IMR-90 (cell line): ENCODE data around the gene D2HGDH. TPM values are rescaled to one million over a fixed set of nuclear protein-coding genes. Genes with fewer than 3 reads are reported as not detected.

Source experiments
- ATAC-seq: fragments of 200-7000 bp; cut with Tn5 transposase; 2 replicates; pipeline ENCODE4 v1.9.1; 2020; ENCODE audit warnings: low read depth, mild to moderate bottlenecking, moderate library complexity
- BruUV-seq: library from RNA; stranded (reverse); fragments of 400-500 nt; replicated peaks from 2 replicates; lab custom pipeline; 2021; lab: Mats Ljungman, UMichigan
- CTCF ChIA-PET: fragments of 300-600 bp; formaldehyde crosslinking; extraction: SDS; loops from one replicate; lab custom pipeline; 2021; ENCODE audit warnings: antibody characterized with exemption; lab: Yijun Ruan, JAX
- POLR2A ChIA-PET: fragments of 300-600 bp; sonication (Branson Sonifier 250); formaldehyde crosslinking; loops from one replicate; lab custom pipeline; 2022; ENCODE audit warnings: antibody characterized with exemption; ENCODE audit not compliant: unreplicated experiment; lab: Charles Lee
- DNase-seq: peaks from one replicate; pipeline ENCODE4 v3.0.0; 2013
- H2AFZ ChIP-seq: replicated peaks from 2 replicates; pipeline ENCODE3; 2013; ENCODE audit warnings: low read length, mild to moderate bottlenecking; ENCODE audit not compliant: poor library complexity
- H2AK5ac ChIP-seq: 2 replicates; pipeline ENCODE4 v1.6.1; 2013; ENCODE audit warnings: low read depth, low read length, inconsistent platforms
- H2AK9ac ChIP-seq: replicated peaks from 2 replicates; pipeline ENCODE3; 2013; ENCODE audit warnings: mild to moderate bottlenecking, low read depth, low read length, moderate library complexity; ENCODE audit not compliant: poor library complexity
- H2BK120ac ChIP-seq: 2 replicates; pipeline ENCODE4 v1.6.1; 2013; ENCODE audit warnings: low read depth, low read length, inconsistent platforms
- H2BK15ac ChIP-seq: 3 replicates; pipeline ENCODE4 v1.6.1; 2013; ENCODE audit warnings: low read depth, low read length, inconsistent platforms
- H2BK20ac ChIP-seq: 2 replicates; pipeline ENCODE4 v1.6.1; 2013; ENCODE audit warnings: low read depth, mild to moderate bottlenecking, inconsistent platforms, low read length, moderate library complexity
- H2BK5ac ChIP-seq: 2 replicates; pipeline ENCODE4 v1.6.1; 2013; ENCODE audit warnings: mild to moderate bottlenecking, low read depth, low read length, inconsistent platforms; ENCODE audit not compliant: poor library complexity, severe bottlenecking
- H3K14ac ChIP-seq: replicated peaks from 2 replicates; pipeline ENCODE4 v1.6.1; 2013; ENCODE audit warnings: low read depth, low read length, inconsistent platforms
- H3K18ac ChIP-seq: 2 replicates; pipeline ENCODE4 v1.6.1; 2013; ENCODE audit warnings: low read depth, low read length, control low read depth
- H3K23ac ChIP-seq: 2 replicates; pipeline ENCODE4 v1.6.1; 2013; ENCODE audit warnings: low read depth, low read length, inconsistent platforms
- H3K27ac ChIP-seq: 2 replicates; pipeline ENCODE4 v1.5.1; 2013; ENCODE audit warnings: mild to moderate bottlenecking, control low read depth, low read length; ENCODE audit not compliant: insufficient read depth
- H3K27me3 ChIP-seq: 2 replicates; pipeline ENCODE4 v1.6.1; 2013; ENCODE audit warnings: low read length; ENCODE audit not compliant: control insufficient read depth, insufficient read depth
- H3K36me3 ChIP-seq: 2 replicates; pipeline ENCODE4 v1.6.1; 2013; ENCODE audit warnings: low read length, mixed read lengths; ENCODE audit not compliant: control insufficient read depth, insufficient read depth
- H3K4ac ChIP-seq: 2 replicates; pipeline ENCODE4 v1.6.1; 2013; ENCODE audit warnings: low read depth, low read length, inconsistent platforms
- H3K4me1 ChIP-seq: 2 replicates; pipeline ENCODE4 v1.6.1; 2013; ENCODE audit warnings: low read length, mixed read lengths; ENCODE audit not compliant: control insufficient read depth, insufficient read depth
- H3K4me2 ChIP-seq: 2 replicates; pipeline ENCODE4 v1.6.1; 2013; ENCODE audit warnings: low read depth, mild to moderate bottlenecking, control low read depth, low read length, moderate library complexity
- H3K4me3 ChIP-seq: 2 replicates; pipeline ENCODE4 v1.5.1; 2013; ENCODE audit warnings: low read depth, mild to moderate bottlenecking, control low read depth, low read length, moderate library complexity; ENCODE audit not compliant: insufficient read depth
- H3K56ac ChIP-seq: 2 replicates; pipeline ENCODE4 v1.6.1; 2013; ENCODE audit warnings: low read length, inconsistent platforms; ENCODE audit not compliant: insufficient read depth; ENCODE audit errors: extremely low read depth
- H3K79me1 ChIP-seq, 2 experiments: 2 replicates each; pipeline ENCODE4 v1.6.1; 2013; ENCODE audit warnings: low read length in 2 of 2, inconsistent platforms in 1 of 2, low read depth in 1 of 2
- H3K9ac ChIP-seq: 2 replicates; pipeline ENCODE4 v1.6.1; 2013; ENCODE audit warnings: low read depth, low read length, control low read depth
- H3K9me1 ChIP-seq: 2 replicates; pipeline ENCODE4 v1.6.1; 2013; ENCODE audit warnings: low read length, inconsistent platforms; ENCODE audit not compliant: insufficient read depth
- H3K9me3 ChIP-seq: 2 replicates; pipeline ENCODE4 v1.6.1; 2013; ENCODE audit warnings: low read length; ENCODE audit not compliant: control insufficient read depth, insufficient read depth
- H4K20me1 ChIP-seq: 2 replicates; pipeline ENCODE4 v1.6.1; 2013; ENCODE audit warnings: low read length, inconsistent platforms; ENCODE audit not compliant: insufficient read depth
- H4K5ac ChIP-seq: 2 replicates; pipeline ENCODE4 v1.6.1; 2013; ENCODE audit warnings: mild to moderate bottlenecking, low read depth, low read length, control low read depth
- H4K8ac ChIP-seq, 2 experiments: 2 replicates each; pipeline ENCODE4 v1.6.1; 2013; ENCODE audit warnings: low read depth in 2 of 2, low read length in 2 of 2, control low read depth in 1 of 2, inconsistent platforms in 1 of 2
- H4K91ac ChIP-seq: 2 replicates; pipeline ENCODE4 v1.6.1; 2013; ENCODE audit warnings: low read depth, low read length, inconsistent platforms; ENCODE audit not compliant: insufficient read depth
- BHLHE40 ChIP-seq: fragments of 150-350 bp; IDR thresholded peaks from 2 replicates; pipeline ENCODE4 v1.6.1; 2016; ENCODE audit warnings: mild to moderate bottlenecking, low read depth, low read length
- CHD1 ChIP-seq: IDR thresholded peaks from 2 replicates; pipeline ENCODE4 v1.6.1; 2012; ENCODE audit warnings: low read depth, low read length, improper control_type of control experiment
- CTCF ChIP-seq: conservative IDR thresholded peaks from 2 replicates; pipeline ENCODE4 v1.5.1; 2012; ENCODE audit warnings: mild to moderate bottlenecking, low read depth, low read length, improper control_type of control experiment
- ELK1 ChIP-seq: fragments of 150-350 bp; IDR thresholded peaks from 2 replicates; pipeline ENCODE4 v1.6.1; 2016; ENCODE audit warnings: low read depth, mild to moderate bottlenecking, low read length, moderate library complexity, borderline replicate concordance
- FOS ChIP-seq: fragments of 150-350 bp; IDR thresholded peaks from 2 replicates; pipeline ENCODE4 v1.6.1; 2016; ENCODE audit warnings: low read depth, low read length
- MAFK ChIP-seq: IDR thresholded peaks from 2 replicates; pipeline ENCODE4 v1.6.1; 2012; ENCODE audit warnings: low read depth, low read length, improper control_type of control experiment
- MAZ ChIP-seq: IDR thresholded peaks from 2 replicates; pipeline ENCODE4 v1.6.1; 2012; ENCODE audit warnings: low read depth, mild to moderate bottlenecking, low read length, improper control_type of control experiment, moderate library complexity, borderline replicate concordance
- MXI1 ChIP-seq: IDR thresholded peaks from 2 replicates; pipeline ENCODE4 v1.6.1; 2012; ENCODE audit warnings: low read depth, mild to moderate bottlenecking, low read length, moderate library complexity, borderline replicate concordance
- NFE2L2 ChIP-seq: fragments of 150-350 bp; IDR thresholded peaks from 2 replicates; pipeline ENCODE4 v1.6.1; 2016; ENCODE audit warnings: low read depth, mild to moderate bottlenecking, low read length
- POLR2A ChIP-seq: IDR thresholded peaks from 2 replicates; pipeline ENCODE4 v1.6.1; 2012; ENCODE audit warnings: mild to moderate bottlenecking, low read depth, low read length
- RAD21 ChIP-seq: IDR thresholded peaks from 2 replicates; pipeline ENCODE4 v1.6.1; 2012; ENCODE audit warnings: low read length, improper control_type of control experiment
- RCOR1 ChIP-seq: IDR thresholded peaks from 2 replicates; pipeline ENCODE4 v1.6.1; 2012; ENCODE audit warnings: mild to moderate bottlenecking, low read length, improper control_type of control experiment; ENCODE audit not compliant: insufficient replicate concordance
- RFX5 ChIP-seq: IDR thresholded peaks from 2 replicates; pipeline ENCODE4 v1.8.0; 2012; ENCODE audit warnings: low read depth, mild to moderate bottlenecking, low read length, moderate library complexity
- USF2 ChIP-seq: fragments of 150-350 bp; IDR thresholded peaks from 2 replicates; pipeline ENCODE4 v1.6.1; 2017; ENCODE audit warnings: mild to moderate bottlenecking, antibody characterized with exemption, low read length, low read depth
- WGBS, 2 experiments: methylation state at CpG; one replicate each; pipeline versions ENCODE4 v1.1.5 to v1.1.7; 2013; ENCODE audit warnings: missing lambda C conversion rate in 2 of 2; ENCODE audit not compliant: insufficient read length in 1 of 2; ENCODE audit errors: extremely low coverage in 2 of 2; 5-methylcytosine and 5-hydroxymethylcytosine counted together
- dilution Hi-C: fragments of 300-500 bp; cut with HindIII; formaldehyde crosslinking; loops from one replicate; pipeline ENCODE4 v1.14.3; 2018; ENCODE audit warnings: low sequenced_read_pairs; ENCODE audit not compliant: unreplicated experiment
- in situ Hi-C: fragments of 300-500 bp; cut with MboI; formaldehyde crosslinking; loops from 3 replicates; pipeline ENCODE4 v1.14.3; 2019; ENCODE audit warnings: low sequenced_read_pairs, inconsistent platforms, mixed read lengths
- intact Hi-C: fragments of 100-400 bp; cut with micrococcal nuclease; formaldehyde crosslinking; loops from 2 replicates; pipeline ENCODE4 v1.10.0; 2022
- polyA plus RNA-seq, 3 experiments: library from polyadenylated mRNA; depleted of rRNA; stranded (reverse); fragments of >200 nt; gene quantifications; 2 replicates each; pipeline ENCODE4 v1.2.3, GENCODE V29; 2012; ENCODE audit warnings: low replicate concordance in 1 of 3
- total RNA-seq: library from RNA; depleted of rRNA; stranded (reverse); fragments of >200 nt; gene quantifications from 2 replicates; pipeline ENCODE4 v1.2.3, GENCODE V29; 2012

D2HGDH gene
- total and polyA plus RNA-seq, 2 of the 4 experiments (the other 2 are of a cell fraction): 6.3 to 22.1 TPM

- H2BK15ac ChIP-seq: no peak overlapping the region
- WGBS, 2 experiments: 65% methylated on average over 2 of the region's 6 CpGs; no CpG with 5 or more reads in 1 of the 2 experiments
- H3K18ac ChIP-seq: no peak overlapping the region
- peaks cover 38 to 68% of the 10 kb centered on the region in 2 experiments for H3K79me1 ChIP-seq
- H3K4ac ChIP-seq: no peak overlapping the region
- no peak overlapping the region for H2BK20ac ChIP-seq
- H3K23ac ChIP-seq: peak overlapping the region; percentile 47
- no peak overlapping the region for H2BK5ac ChIP-seq
- H3K4me2 ChIP-seq: no peak overlapping the region
- H2AK5ac ChIP-seq: no peak overlapping the region
- no peak overlapping the region for H4K8ac ChIP-seq
- CTCF ChIA-PET: no interaction called here
- peaks cover 29% of the 10 kb centered on the region for H3K36me3 ChIP-seq
- H3K56ac ChIP-seq: no peak overlapping the region
- TF ChIP-seq USF2: no peak
- TF ChIP-seq RCOR1: no peak
- no peak for TF ChIP-seq RFX5
- no peak for TF ChIP-seq ELK1
- TF ChIP-seq CTCF: no peak
- no peak for TF ChIP-seq RAD21
- TF ChIP-seq CHD1: no peak
- TF ChIP-seq NFE2L2: no peak
- TF ChIP-seq MAZ: no peak
- TF ChIP-seq MXI1: no peak
- no peak for TF ChIP-seq BHLHE40
- TF ChIP-seq POLR2A: no peak
- no peak for TF ChIP-seq FOS
- no peak for TF ChIP-seq MAFK
- DNase-seq (no peak), ATAC-seq (no peak)
- no peaks in the 10 kb centered on the region for H3K9me3 ChIP-seq
- H4K91ac ChIP-seq: no peak overlapping the region
- intact Hi-C loops: no loop called here
- H3K14ac ChIP-seq: no peak overlapping the region
- H4K5ac ChIP-seq: no peak overlapping the region
- H2AFZ ChIP-seq: no peak overlapping the region
- no peak overlapping the region for H3K4me3 ChIP-seq
- no peak overlapping the region for H3K9ac ChIP-seq
- in situ Hi-C loops: no loop called here
- H4K20me1 ChIP-seq: no peaks in the 10 kb centered on the region
- POLR2A ChIA-PET: no interaction called here
- H2BK120ac ChIP-seq: no peak overlapping the region
- peaks cover 5% of the 10 kb centered on the region; the same call in 1 of the 2 replicates for H3K4me1 ChIP-seq
- no peaks in the 10 kb centered on the region for H3K27me3 ChIP-seq
- no peak overlapping the region for H3K27ac ChIP-seq
- peaks cover 16% of the 10 kb centered on the region for H3K9me1 ChIP-seq
- H2AK9ac ChIP-seq: peak overlapping the region; percentile 84
- no TSS peak for BruUV-seq
- dilution Hi-C loops: no loop called here
Measured at GRCh38 chr2:241690202-241690717, 44.2 kb upstream of the D2HGDH start.
